B cell (primary cell): ENCODE results near the gene RASSF8. TPM values are rescaled to one million over a fixed set of nuclear protein-coding genes. Genes with fewer than 3 reads are reported as not detected.

Experiments used
- ATAC-seq: fragments of 200-7000 bp; cut with Tn5 transposase; one replicate; pipeline ENCODE4 v1.10.0; 2021; ENCODE audit warnings: low read depth, mild to moderate bottlenecking, moderate number of reproducible peaks, moderate library complexity
- CTCF ChIA-PET: fragments of 350-600 bp; sonication (Branson Sonifier 250); formaldehyde crosslinking; loops from one replicate; lab custom pipeline; 2021; ENCODE audit warnings: antibody characterized with exemption, inconsistent platforms; lab: Charles Lee
- POLR2A ChIA-PET: fragments of 350-600 bp; sonication (Branson Sonifier 250); formaldehyde crosslinking; loops from one replicate; lab custom pipeline; 2021; ENCODE audit warnings: antibody characterized with exemption; lab: Charles Lee
- DNase-seq: peaks from one replicate; pipeline ENCODE4 v3.0.0; 2013
- H2AFZ ChIP-seq: 2 replicates; pipeline ENCODE4 v1.6.1; 2012; ENCODE audit warnings: mild to moderate bottlenecking, low read depth, low read length; ENCODE audit not compliant: insufficient read depth, poor library complexity, severe bottlenecking
- H3K27ac ChIP-seq, 2 donors: 1 replicate in 1 of 2; 2 replicates in 1 of 2; pipeline ENCODE4 v1.5.1; 2012 to 2013; ENCODE audit warnings: low read length in 2 of 2, mild to moderate bottlenecking in 2 of 2, moderate library complexity in 1 of 2
- H3K27me3 ChIP-seq, 4 experiments: fragments of 200-600 bp in 1 of 4; sonication (generic) in 1 of 4; replicated peaks in 1 of 4; 1 replicate in 2 of 4; 2 replicates in 2 of 4; pipeline versions ENCODE4 v1.6.1 to v1.7.0; 2013 to 2016; ENCODE audit warnings: low read length in 3 of 4, mild to moderate bottlenecking in 2 of 4, mixed read lengths in 1 of 4, moderate library complexity in 1 of 4; ENCODE audit not compliant: insufficient read depth in 4 of 4, control insufficient read depth in 3 of 4; ENCODE audit errors: control extremely low read depth in 1 of 4
- H3K36me3 ChIP-seq, 2 experiments: replicated peaks in 1 of 2; 1 replicate in 1 of 2; 2 replicates in 1 of 2; pipeline versions ENCODE4 v1.6.1 to v1.7.1; 2013; ENCODE audit warnings: low read length in 1 of 2; ENCODE audit not compliant: insufficient read depth in 2 of 2, control insufficient read depth in 1 of 2; ENCODE audit errors: control extremely low read depth in 1 of 2, extremely low read depth in 1 of 2
- H3K4me1 ChIP-seq, 2 donors: fragments of 200-600 bp in 1 of 2; sonication (generic) in 1 of 2; 1 replicate in 1 of 2; 2 replicates in 1 of 2; pipeline versions ENCODE4 v1.5.1 to v1.6.1; 2013 to 2017; ENCODE audit warnings: low read length in 2 of 2; ENCODE audit not compliant: control insufficient read depth in 2 of 2, insufficient read depth in 2 of 2
- H3K4me2 ChIP-seq: replicated peaks from 2 replicates; pipeline ENCODE3; 2012; ENCODE audit warnings: mild to moderate bottlenecking, low read depth, low read length; ENCODE audit not compliant: poor library complexity, severe bottlenecking
- H3K4me3 ChIP-seq, 5 experiments: fragments of 200-600 bp in 1 of 5; sonication (generic) in 1 of 5; 1 replicate in 3 of 5; 2 replicates in 2 of 5; pipeline versions ENCODE4 v1.5.1 to v1.7.0; 2011 to 2016; ENCODE audit warnings: low read length in 4 of 5, mild to moderate bottlenecking in 4 of 5, low read depth in 2 of 5, control low read depth in 1 of 5, moderate library complexity in 1 of 5; ENCODE audit not compliant: insufficient read depth in 1 of 5; ENCODE audit errors: control extremely low read depth in 1 of 5, extremely low read depth in 1 of 5
- H3K79me2 ChIP-seq: fragments of 200-600 bp; sonication (generic); one replicate; pipeline ENCODE4 v1.6.0; 2016; ENCODE audit warnings: low read length; ENCODE audit not compliant: control insufficient read depth, insufficient read depth
- H3K9ac ChIP-seq: fragments of 200-600 bp; sonication (generic); 2 replicates; pipeline ENCODE4 v1.6.1; 2017; ENCODE audit warnings: mild to moderate bottlenecking, low read length, moderate library complexity
- H3K9me3 ChIP-seq, 3 donors: one replicate each; pipeline versions ENCODE4 v1.6.1 to v1.7.1; 2013; ENCODE audit warnings: low read length in 2 of 3; ENCODE audit not compliant: control insufficient read depth in 2 of 3, insufficient read depth in 1 of 3; ENCODE audit errors: control extremely low read depth in 1 of 3
- H4K20me1 ChIP-seq: 2 replicates; pipeline ENCODE4 v1.6.0; 2012; ENCODE audit warnings: mild to moderate bottlenecking, low read length; ENCODE audit not compliant: insufficient read depth, control insufficient read depth, poor library complexity, severe bottlenecking
- H3K27ac Mint-ChIP-seq: one replicate; pipeline ENCODE4 v1.8.0; 2021; ENCODE audit warnings: mixed read lengths
- H3K27me3 Mint-ChIP-seq: one replicate; pipeline ENCODE4 v1.8.0; 2021; ENCODE audit warnings: mixed read lengths
- H3K4me1 Mint-ChIP-seq: one replicate; pipeline ENCODE4 v1.8.0; 2021; ENCODE audit warnings: mixed read lengths
- H3K4me3 Mint-ChIP-seq: one replicate; pipeline ENCODE4 v1.8.0; 2021; ENCODE audit warnings: mixed read lengths
- H3K9me3 Mint-ChIP-seq: one replicate; pipeline ENCODE4 v1.8.0; 2022; ENCODE audit warnings: mixed read lengths; ENCODE audit not compliant: insufficient read depth
- EZH2 ChIP-seq: IDR thresholded peaks from 2 replicates; pipeline ENCODE4 v1.6.1; 2012; ENCODE audit warnings: borderline replicate concordance, low read depth, mild to moderate bottlenecking, moderate library complexity, low read length; ENCODE audit not compliant: insufficient read depth, poor library complexity, severe bottlenecking
- WGBS: methylation state at CpG from one replicate; pipeline ENCODE4 v1.1.5; 2013; ENCODE audit warnings: missing lambda C conversion rate; ENCODE audit not compliant: insufficient coverage; 5-methylcytosine and 5-hydroxymethylcytosine counted together
- intact Hi-C: fragments of 100-400 bp; cut with micrococcal nuclease; formaldehyde crosslinking; loops from one replicate; pipeline ENCODE4 v1.10.0; 2022
- polyA plus RNA-seq: library from polyadenylated mRNA; depleted of rRNA; stranded (reverse); fragments of >200 nt; gene quantifications from 2 replicates; pipeline ENCODE4 v1.2.3, GENCODE V29; 2012
- total RNA-seq, 2 donors: library from RNA; stranded (reverse); fragments of 120-200 nt in 1 of 2; gene quantifications; 1 replicate in 1 of 2; 2 replicates in 1 of 2; pipeline versions ENCODE4 v1.2.3 to v1.2.4, GENCODE V29; 2013 to 2022
- TF ChIP-seq, protein P1 (sequence below): fragments of 200-600 bp; IDR thresholded peaks from one replicate; pipeline ENCODE4 v1.8.0; 2022; ENCODE audit warnings: antibody characterized with exemption, mild to moderate bottlenecking

The RASSF8 gene
- total and polyA plus RNA-seq, 2 donors (not counting 1 experiment from before 2014, with no cell fraction given) = 0.01 to 0.49 TPM

DNA sequence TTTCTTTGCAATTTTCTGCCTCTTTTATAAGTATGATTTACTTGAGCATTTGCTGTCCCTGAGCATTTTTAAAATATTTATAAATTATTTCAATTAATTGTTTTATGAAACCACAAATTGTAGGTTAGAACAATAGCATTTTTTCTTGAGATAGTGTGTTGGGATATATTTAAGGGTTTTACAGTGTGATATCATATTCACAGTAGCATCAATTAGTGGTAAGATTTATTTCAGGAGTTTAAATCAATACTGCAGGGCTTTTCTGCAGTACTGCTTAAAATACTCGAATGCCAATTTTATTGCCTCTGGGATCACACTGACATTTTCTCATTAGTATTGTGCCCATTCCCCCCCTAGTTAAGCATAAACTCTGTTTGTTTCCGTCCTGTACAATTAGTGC lies 84.2 kb downstream of the RASSF8 start:
- H4K20me1 ChIP-seq = no peaks in the 10 kb centered on the region
- no peak overlapping the region for H3K9ac ChIP-seq
- H3K36me3 ChIP-seq = no peaks in the 10 kb centered on the region
- no peak for TF ChIP-seq EZH2
- TF ChIP-seq, protein P1, sequence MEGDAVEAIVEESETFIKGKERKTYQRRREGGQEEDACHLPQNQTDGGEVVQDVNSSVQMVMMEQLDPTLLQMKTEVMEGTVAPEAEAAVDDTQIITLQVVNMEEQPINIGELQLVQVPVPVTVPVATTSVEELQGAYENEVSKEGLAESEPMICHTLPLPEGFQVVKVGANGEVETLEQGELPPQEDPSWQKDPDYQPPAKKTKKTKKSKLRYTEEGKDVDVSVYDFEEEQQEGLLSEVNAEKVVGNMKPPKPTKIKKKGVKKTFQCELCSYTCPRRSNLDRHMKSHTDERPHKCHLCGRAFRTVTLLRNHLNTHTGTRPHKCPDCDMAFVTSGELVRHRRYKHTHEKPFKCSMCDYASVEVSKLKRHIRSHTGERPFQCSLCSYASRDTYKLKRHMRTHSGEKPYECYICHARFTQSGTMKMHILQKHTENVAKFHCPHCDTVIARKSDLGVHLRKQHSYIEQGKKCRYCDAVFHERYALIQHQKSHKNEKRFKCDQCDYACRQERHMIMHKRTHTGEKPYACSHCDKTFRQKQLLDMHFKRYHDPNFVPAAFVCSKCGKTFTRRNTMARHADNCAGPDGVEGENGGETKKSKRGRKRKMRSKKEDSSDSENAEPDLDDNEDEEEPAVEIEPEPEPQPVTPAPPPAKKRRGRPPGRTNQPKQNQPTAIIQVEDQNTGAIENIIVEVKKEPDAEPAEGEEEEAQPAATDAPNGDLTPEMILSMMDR = no peak
- H3K9me3 ChIP-seq = no peaks in the 10 kb centered on the region
- no peaks in the 10 kb centered on the region for H3K9me3 Mint-ChIP-seq
- CTCF ChIA-PET = no interaction called here
- H3K4me3 ChIP-seq = no peak overlapping the region
- 100% methylated on average over 2 of the region's 2 CpGs for WGBS
- H3K4me1 Mint-ChIP-seq = no peaks in the 10 kb centered on the region
- DNase-seq (no peak), ATAC-seq (no peak)
- no peak overlapping the region for H3K4me3 Mint-ChIP-seq
- H3K4me2 ChIP-seq = no peak overlapping the region
- no peak overlapping the region for H2AFZ ChIP-seq
- no peaks in the 10 kb centered on the region for H3K27me3 ChIP-seq
- POLR2A ChIA-PET = no interaction called here
- no peak overlapping the region for H3K27ac ChIP-seq
- H3K79me2 ChIP-seq = no peaks in the 10 kb centered on the region
- no peak overlapping the region for H3K27ac Mint-ChIP-seq
- H3K4me1 ChIP-seq = no peaks in the 10 kb centered on the region
- no peaks in the 10 kb centered on the region for H3K27me3 Mint-ChIP-seq
- intact Hi-C loops = no loop called here

DNA sequence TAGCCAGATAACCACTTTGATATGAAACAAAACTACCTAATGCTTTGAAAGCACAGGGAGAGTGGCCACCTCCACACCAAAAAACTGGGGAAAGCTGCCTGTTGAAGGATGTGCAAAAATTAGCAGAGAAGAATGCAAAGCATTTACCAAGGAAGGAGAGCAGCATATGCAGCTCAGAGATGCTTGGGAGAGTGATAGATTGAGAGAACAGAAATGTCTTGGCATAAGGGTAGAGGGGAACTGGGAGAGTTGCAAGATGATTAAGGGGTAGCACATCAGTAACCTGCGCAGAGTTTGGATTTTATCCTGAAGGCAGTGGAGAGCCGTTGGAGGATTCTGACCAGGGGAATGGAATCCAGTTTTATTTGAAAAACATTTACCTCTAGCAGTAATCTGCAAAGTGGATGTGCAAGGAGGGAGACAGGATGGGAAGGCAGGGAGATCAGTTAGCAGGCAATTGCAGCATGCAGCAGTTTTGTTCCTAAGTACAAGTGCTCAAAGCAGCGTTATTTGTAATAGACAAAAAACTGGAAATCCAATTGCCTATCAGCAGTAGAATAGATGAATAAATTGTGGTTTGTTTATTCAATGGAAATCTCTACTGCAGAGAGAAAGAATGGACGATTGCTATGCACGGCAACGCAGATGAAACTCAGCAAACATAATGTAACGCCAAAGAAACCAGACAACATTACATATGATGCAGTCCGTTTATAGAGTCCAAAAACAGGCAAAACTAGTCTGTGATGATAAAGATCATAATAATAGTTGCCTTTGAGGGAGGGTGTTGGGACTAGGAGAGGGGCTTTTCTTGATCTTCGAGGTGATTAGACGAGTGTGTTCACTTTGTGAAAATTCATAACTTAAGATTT lies 84.9 kb downstream of the RASSF8 start:
- H3K4me3 Mint-ChIP-seq = no peak overlapping the region
- DNase-seq = no peak
- no peak overlapping the region for H3K4me3 ChIP-seq
- intact Hi-C loops = no loop called here
- H2AFZ ChIP-seq = no peak overlapping the region
- no peaks in the 10 kb centered on the region for H3K79me2 ChIP-seq
- no peak for ATAC-seq
- WGBS = 86% methylated on average over 1 of the region's 10 CpGs
- no peaks in the 10 kb centered on the region for H4K20me1 ChIP-seq
- no peaks in the 10 kb centered on the region for H3K9me3 ChIP-seq
- H3K27ac Mint-ChIP-seq = no peak overlapping the region
- H3K9me3 Mint-ChIP-seq = no peaks in the 10 kb centered on the region
- no peak overlapping the region for H3K4me2 ChIP-seq
- H3K4me1 ChIP-seq = no peaks in the 10 kb centered on the region
- ChIA-PET CTCF (no interaction called here), POLR2A (no interaction called here)
- H3K9ac ChIP-seq = no peak overlapping the region
- no peaks in the 10 kb centered on the region for H3K36me3 ChIP-seq
- no peak overlapping the region for H3K27ac ChIP-seq
- H3K27me3 ChIP-seq = no peaks in the 10 kb centered on the region
- TF ChIP-seq, protein P1 = no peak
- TF ChIP-seq EZH2 = no peak
- no peaks in the 10 kb centered on the region for H3K27me3 Mint-ChIP-seq
- no peaks in the 10 kb centered on the region for H3K4me1 Mint-ChIP-seq
